HUES64 (cell line): ENCODE results near the gene FOXO6.
"Not testable (repeated sequence)": the region's sequence is repeated elsewhere in the genome, so short reads cannot be mapped to it uniquely, and the experiment has no call there.

Experiments
- H3K27ac ChIP-seq: 2 replicates; pipeline ENCODE4 v1.7.0; 2013; ENCODE audit warnings: low read depth, low read length, inconsistent platforms
- H3K27me3 ChIP-seq: 2 replicates; pipeline ENCODE4 v1.6.1; 2013; ENCODE audit warnings: mild to moderate bottlenecking, low read length; ENCODE audit not compliant: insufficient read depth
- H3K36me3 ChIP-seq: 2 replicates; pipeline ENCODE4 v1.6.1; 2013; ENCODE audit warnings: mild to moderate bottlenecking, low read length; ENCODE audit not compliant: insufficient read depth
- H3K4me1 ChIP-seq: 2 replicates; pipeline ENCODE4 v1.6.1; 2013; ENCODE audit warnings: mild to moderate bottlenecking, low read length, moderate library complexity; ENCODE audit not compliant: insufficient read depth
- H3K4me3 ChIP-seq: 2 replicates; pipeline ENCODE4 v1.5.1; 2013; ENCODE audit warnings: mild to moderate bottlenecking, low read length, moderate library complexity
- H3K9ac ChIP-seq: 2 replicates; pipeline ENCODE4 v1.6.1; 2013; ENCODE audit warnings: mild to moderate bottlenecking, low read depth, low read length
- H3K9me3 ChIP-seq: 2 replicates; pipeline ENCODE4 v1.6.1; 2013; ENCODE audit warnings: low read depth, low read length; ENCODE audit not compliant: insufficient read depth
- WGBS: fragments of 150-250, 120-280 bp; methylation state at CpG from one replicate; pipeline ENCODE4 v1.1.7; 2013; ENCODE audit warnings: missing lambda C conversion rate; 5-methylcytosine and 5-hydroxymethylcytosine counted together

The FOXO6 gene

DNA sequence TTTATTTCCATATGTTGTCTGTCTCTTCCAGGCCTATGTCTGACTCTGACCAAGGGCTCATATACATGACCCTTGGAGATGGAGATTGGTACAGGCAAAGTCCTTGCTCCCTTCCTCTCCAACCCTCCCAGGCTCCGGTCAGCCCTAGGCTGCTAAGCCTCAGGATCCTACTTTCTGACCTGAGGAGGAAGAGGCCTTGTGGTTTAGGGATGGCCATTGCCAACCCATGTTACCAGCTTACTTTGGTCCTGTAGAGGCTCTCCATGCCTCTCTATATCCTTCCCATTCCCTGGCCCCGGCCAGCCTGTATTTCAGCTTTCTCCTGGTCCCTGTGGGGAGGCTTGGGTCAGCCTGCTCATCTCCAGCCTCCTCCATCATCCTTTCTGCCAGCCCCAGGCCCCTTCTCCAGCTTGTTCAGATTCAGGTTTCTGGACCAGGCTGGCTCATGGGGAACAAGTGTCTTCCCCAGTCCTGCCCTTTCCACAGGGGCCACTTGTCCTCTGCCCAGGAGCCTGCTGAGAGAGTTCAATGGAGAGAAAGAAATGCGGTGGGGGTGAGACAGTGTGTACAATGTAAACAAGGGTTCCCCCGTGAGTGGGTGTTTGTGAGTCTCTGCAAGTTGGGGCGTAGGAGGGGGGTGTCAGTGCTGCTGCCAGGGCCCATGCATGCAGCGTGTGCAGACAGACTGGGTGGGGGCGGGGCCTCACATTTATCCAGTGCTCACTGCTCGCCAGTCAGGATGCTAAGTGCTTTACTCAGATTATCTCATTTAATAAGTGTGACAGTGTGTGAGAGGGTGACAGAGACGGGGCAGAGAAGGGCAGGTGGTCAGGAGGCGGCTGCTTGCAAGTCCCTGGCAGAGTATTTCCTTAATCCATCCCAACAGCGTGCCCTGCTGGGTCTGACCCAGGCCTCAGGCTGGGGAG is 31.3 kb upstream of the FOXO6 start:
- 0 out of 2 replicates have a peak, but pooled peaks cover 8% of the 10 kb centered on the region for H3K4me1 ChIP-seq
- H3K36me3 ChIP-seq = no peaks in the 10 kb centered on the region
- WGBS = 85% methylated on average over 11 of the region's 11 CpGs

DNA sequence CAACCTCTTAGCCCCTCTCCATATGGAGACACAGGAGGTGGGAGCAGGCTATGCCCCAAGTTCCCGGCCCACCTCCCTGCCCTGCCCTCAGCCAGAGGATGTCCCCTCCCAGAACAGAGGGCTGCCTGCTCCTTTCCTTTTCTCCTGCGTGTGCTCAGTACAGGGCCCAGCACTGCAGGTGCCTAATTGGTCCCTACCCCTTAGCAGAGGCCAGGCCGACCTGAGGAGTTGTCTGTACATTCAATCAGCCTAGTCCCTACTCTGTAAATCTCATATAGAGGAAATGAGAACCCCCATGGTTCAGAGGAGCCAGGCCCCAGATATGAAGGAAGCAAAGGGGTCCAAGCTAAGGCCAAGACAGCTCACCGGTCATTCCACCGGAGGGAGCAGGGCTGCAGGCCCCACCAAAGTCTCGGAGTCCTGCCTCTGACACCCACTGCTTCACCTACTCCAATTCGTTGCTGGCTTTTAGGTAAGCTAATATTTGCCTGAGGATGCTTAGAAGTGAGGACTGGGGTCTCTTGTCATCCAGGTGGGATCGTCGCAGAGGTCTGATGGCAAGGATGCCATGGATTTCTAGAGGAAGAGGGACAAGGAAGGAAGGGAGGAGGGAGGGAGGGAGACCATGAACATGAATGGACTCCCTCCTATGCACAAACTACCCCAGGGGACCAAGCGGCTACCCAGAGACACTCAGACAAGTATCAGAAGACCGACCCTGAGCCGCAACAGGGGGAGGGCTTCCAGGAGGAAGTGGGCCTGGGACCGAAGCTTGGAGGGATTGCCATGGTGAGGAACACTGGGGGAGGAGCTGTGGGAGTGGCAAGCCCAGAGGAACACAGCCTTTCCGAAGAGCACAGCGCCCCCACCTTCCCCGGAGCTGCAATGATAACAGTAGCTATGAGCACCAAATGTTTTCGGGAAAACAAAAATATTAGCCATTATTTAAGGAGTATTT is 30.4 kb upstream of the FOXO6 start:
- Histone ChIP-seq H3K9me3 (peaks cover 5% of the 10 kb centered on the region; the same call in 1 of the 2 replicates), H3K27ac (no peak overlapping the region)
- WGBS = 39% methylated on average over 16 of the region's 17 CpGs

More for the DNA sequence above, 31.3 kb upstream of the FOXO6 start:
- no peaks in the 10 kb centered on the region for H3K27me3 ChIP-seq
- H3K9me3 ChIP-seq = peaks cover 5% of the 10 kb centered on the region; the same call in 1 of the 2 replicates
- no peak overlapping the region for H3K27ac ChIP-seq
- H3K4me3 ChIP-seq = no peak overlapping the region
- no peak overlapping the region for H3K9ac ChIP-seq

DNA sequence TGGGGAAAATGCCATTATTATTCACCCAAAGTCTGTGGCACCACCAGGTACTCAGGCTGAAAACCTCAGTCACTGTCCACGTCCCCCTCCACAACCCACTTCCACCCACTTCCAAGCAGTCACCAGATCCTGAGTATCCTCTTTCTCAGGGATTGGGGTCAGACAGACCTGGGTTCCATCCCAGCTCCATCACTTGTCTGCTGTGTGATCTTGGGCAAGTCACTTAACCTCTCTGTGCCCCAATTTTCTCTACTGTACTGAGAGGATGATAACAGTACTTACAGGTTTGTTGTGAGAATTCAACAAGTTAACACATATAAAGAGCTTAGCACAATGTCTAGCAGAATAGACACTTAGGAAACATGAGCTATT is 29.7 kb upstream of the FOXO6 start:
- Histone ChIP-seq H3K27me3 (no peaks in the 10 kb centered on the region), H3K4me3 (no peak overlapping the region), H3K27ac (no peak overlapping the region), H3K36me3 (no peaks in the 10 kb centered on the region), H3K4me1 (0 out of 2 replicates have a peak, but pooled peaks cover 8% of the 10 kb centered on the region), H3K9ac (no peak overlapping the region), H3K9me3 (peaks cover 5% of the 10 kb centered on the region; the same call in 1 of the 2 replicates)
- WGBS = 29% methylated on average over 1 of the region's 1 CpG

More for the DNA sequence above, 30.4 kb upstream of the FOXO6 start:
- H3K27me3 ChIP-seq = no peaks in the 10 kb centered on the region
- H3K4me3 ChIP-seq = peak overlapping the region; percentile 6; the same call in 1 of the 2 replicates
- H3K4me1 ChIP-seq = 0 out of 2 replicates have a peak, but pooled peaks cover 8% of the 10 kb centered on the region
- no peaks in the 10 kb centered on the region for H3K36me3 ChIP-seq
- no peak overlapping the region for H3K9ac ChIP-seq

DNA sequence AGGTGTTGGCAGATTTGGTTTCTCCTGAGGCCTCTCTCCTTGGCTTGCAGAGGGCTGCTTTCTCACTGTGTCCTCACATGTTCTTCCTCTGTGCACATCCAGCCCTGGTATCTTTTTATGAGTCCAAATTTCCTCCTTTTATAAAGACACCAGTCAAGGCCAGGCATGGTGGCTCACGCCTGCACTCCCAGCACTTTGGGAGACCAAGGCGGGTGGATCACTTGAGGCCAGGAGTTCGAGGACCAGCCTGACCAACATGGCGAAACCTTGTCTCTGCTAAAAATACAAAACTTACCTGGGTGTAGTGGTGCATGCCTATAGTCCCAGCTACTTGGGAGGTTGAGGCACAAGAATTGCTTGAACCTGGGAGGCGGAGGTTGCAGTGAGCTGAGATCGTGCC is 29.1 kb upstream of the FOXO6 start:
- 91% methylated on average over 6 of the region's 6 CpGs for WGBS
- H3K36me3 ChIP-seq, H3K4me1 ChIP-seq, H3K27me3 ChIP-seq, H3K4me3 ChIP-seq, H3K9ac ChIP-seq, H3K9me3 ChIP-seq, H3K27ac ChIP-seq: not testable (repeated sequence)

DNA sequence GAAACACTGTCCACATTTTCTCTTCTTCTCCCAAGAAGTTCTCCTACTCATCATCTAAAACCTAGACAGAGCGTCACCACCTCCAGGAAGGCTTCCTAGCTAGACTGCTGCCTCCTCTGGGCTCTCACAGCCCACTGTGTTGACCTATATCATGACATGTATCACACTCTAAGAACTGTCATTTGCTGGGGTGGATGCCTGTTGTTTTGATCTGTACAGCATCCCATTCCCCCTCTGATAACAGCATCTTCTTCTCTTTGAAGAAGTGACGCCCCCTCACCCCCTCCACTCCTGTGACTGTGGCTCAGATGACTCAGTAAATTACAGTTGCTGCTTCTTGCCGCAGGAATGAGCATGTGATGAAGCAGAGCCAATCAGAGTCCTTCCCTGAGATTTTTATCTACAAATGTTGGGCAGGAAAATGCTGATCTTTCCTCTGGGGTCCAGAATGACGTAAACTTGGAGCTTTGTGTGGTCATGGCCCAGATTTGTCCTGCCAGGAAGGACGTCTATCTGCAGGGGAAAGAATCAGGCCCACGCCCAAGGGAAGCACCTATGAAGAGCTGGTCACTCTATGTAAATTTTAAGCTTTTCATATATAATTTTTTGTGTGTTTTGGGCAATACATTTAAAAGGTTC is 28.0 kb upstream of the FOXO6 start:
- Histone ChIP-seq H3K27me3 (0 out of 2 replicates have a peak, but pooled peaks cover 2% of the 10 kb centered on the region), H3K36me3 (no peaks in the 10 kb centered on the region), H3K4me3 (no peak overlapping the region), H3K9me3 (peaks cover 8% of the 10 kb centered on the region; the same call in 1 of the 2 replicates), H3K27ac (no peak overlapping the region), H3K4me1 (0 out of 2 replicates have a peak, but pooled peaks cover 8% of the 10 kb centered on the region), H3K9ac (no peak overlapping the region)
- 69% methylated on average over 6 of the region's 6 CpGs for WGBS

DNA sequence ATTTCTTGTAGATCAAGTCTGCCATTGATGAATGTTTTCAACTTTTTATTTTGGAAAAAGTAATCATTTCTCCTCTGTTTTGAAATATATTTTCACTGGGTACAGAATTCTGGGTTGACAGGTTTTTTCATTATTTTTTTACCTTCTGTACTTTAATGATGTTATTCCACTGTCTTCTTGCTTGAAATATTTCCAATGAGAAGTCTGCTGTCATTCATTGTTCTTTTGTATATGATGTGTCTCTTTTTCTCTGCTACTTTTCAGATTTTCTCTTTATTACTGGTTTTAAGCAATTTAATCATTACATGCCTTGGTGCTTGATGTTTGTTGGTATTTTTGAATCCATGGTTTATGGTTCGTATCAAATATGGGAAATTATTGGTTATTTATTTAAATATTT is 22.4 kb upstream of the FOXO6 start:
- Histone ChIP-seq H3K9me3 (peaks cover 12% of the 10 kb centered on the region; the same call in 1 of the 2 replicates), H3K27ac (no peak overlapping the region), H3K4me1 (peaks cover 11% of the 10 kb centered on the region), H3K4me3 (no peak overlapping the region), H3K9ac (no peak overlapping the region), H3K27me3 (peaks cover 9% of the 10 kb centered on the region; the same call in 1 of the 2 replicates), H3K36me3 (no peaks in the 10 kb centered on the region)
- WGBS = no CpG with 5 or more reads among the region's 1 CpG

DNA sequence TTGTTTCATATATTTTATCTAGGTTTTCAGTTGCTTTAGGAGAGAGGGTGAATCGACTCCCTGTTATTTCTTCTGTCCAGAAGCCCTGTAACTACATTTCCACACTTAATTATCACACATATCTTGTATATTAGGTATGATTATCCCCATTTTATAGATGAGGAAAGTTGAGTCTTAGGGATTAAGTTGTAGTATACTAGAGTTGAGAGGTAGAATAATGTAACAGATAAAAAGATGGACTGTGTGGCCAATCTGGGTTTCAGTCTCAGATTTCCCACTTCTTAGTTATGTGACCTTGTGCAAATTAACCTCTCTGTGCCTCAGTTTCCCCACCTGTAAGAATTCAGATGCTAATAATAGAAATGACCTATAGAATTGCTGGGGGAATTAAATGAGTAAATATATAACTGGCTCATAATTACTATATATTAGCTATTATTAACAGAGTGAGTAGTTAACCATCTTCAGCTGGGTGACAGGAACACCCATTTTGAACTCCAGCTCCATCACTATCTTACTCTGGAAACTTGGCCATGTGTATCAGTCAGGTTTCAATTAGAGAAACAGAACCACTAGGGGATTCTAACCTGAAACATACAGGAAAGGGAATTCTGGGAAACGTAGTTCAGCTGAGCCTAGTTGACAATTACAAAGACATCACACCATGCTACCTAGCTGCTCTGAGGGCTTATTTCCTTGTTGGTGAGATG is 20.4 kb upstream of the FOXO6 start:
- 11% methylated on average over 1 of the region's 2 CpGs for WGBS
- H3K27ac ChIP-seq = no peak overlapping the region
- peaks cover 16% of the 10 kb centered on the region; the same call in 1 of the 2 replicates for H3K27me3 ChIP-seq
- H3K4me1 ChIP-seq = peaks cover 11% of the 10 kb centered on the region
- H3K36me3 ChIP-seq = no peaks in the 10 kb centered on the region
- H3K9ac ChIP-seq = no peak overlapping the region
- peaks cover 7% of the 10 kb centered on the region; the same call in 1 of the 2 replicates for H3K9me3 ChIP-seq
- H3K4me3 ChIP-seq = no peak overlapping the region

DNA sequence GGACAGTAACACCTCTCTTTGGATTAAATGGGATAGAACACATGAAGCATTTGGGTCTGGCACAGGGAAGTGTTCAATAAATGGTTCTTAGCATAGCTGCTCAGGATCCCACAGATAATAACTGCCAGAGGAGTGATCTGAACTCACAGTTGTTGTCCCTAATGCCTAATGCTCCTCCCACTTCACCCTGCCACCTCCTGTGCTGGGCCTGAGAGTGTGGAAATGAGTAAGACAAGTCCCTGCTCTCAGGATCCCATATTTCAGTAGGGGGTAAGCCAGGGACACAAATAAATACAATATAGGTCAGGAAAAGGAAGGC is 19.9 kb upstream of the FOXO6 start:
- H3K36me3 ChIP-seq = no peaks in the 10 kb centered on the region
- peaks cover 11% of the 10 kb centered on the region for H3K4me1 ChIP-seq
- no peak overlapping the region for H3K4me3 ChIP-seq
- peaks cover 7% of the 10 kb centered on the region; the same call in 1 of the 2 replicates for H3K9me3 ChIP-seq
- H3K9ac ChIP-seq = no peak overlapping the region
- H3K27me3 ChIP-seq = peaks cover 20% of the 10 kb centered on the region; the same call in 1 of the 2 replicates
- no peak overlapping the region for H3K27ac ChIP-seq

DNA sequence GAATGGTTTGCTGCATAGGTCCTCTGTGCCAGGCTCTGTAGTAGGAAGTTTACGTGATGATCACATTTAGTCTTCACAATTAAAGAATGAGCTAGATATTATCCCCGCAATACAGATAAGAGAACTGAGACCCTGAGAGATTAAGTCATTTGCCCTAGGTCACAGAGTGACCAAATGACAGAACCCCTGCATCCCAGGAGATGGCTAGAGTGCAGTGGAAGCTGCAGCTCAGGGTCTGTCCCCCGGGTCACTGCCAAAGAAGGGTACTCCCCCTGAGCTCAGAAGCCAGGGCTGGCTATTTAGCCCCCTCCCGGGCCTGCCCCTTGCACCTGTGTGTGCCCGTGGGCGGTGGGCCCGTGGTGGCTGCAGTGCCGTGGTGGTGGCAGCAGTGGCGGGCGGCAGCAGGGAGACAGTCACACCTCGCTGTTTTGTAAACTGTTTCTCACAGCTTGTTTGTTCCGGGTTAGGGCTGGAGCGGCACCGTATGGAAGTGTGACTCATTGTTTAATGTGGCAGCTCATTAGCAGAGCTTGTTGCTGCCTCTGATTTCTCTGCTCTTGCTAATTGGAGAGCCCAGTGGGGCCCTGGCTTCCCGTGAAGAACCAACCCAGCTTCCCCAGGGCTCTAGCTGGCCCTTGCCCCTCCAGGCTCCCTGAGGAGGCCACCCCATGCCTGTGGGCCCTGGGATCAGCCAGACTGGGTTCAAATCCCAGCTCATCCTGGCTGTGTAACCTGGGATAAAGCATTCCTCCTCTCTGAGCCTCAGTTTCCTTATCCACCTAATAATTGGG is 19.3 kb upstream of the FOXO6 start:
- Histone ChIP-seq H3K27ac (no peak overlapping the region), H3K27me3 (peaks cover 18% of the 10 kb centered on the region; the same call in 1 of the 2 replicates), H3K4me1 (peaks cover 11% of the 10 kb centered on the region), H3K36me3 (no peaks in the 10 kb centered on the region), H3K9ac (no peak overlapping the region), H3K9me3 (peaks cover 7% of the 10 kb centered on the region; the same call in 1 of the 2 replicates), H3K4me3 (no peak overlapping the region)
- 19% methylated on average over 15 of the region's 15 CpGs for WGBS
